ENCODE results near the gene SHANK3. TPM values are rescaled to one million over a fixed set of nuclear protein-coding genes. Genes with fewer than 3 reads are reported as not detected.
"Not testable (repeated sequence)": the region's sequence is repeated elsewhere in the genome, so short reads cannot be mapped to it uniquely, and the experiment has no call there.

Gene SHANK3
- total RNA-seq, 2 experiments from 2014 or later = 0.16 to 0.22 TPM

DNA sequence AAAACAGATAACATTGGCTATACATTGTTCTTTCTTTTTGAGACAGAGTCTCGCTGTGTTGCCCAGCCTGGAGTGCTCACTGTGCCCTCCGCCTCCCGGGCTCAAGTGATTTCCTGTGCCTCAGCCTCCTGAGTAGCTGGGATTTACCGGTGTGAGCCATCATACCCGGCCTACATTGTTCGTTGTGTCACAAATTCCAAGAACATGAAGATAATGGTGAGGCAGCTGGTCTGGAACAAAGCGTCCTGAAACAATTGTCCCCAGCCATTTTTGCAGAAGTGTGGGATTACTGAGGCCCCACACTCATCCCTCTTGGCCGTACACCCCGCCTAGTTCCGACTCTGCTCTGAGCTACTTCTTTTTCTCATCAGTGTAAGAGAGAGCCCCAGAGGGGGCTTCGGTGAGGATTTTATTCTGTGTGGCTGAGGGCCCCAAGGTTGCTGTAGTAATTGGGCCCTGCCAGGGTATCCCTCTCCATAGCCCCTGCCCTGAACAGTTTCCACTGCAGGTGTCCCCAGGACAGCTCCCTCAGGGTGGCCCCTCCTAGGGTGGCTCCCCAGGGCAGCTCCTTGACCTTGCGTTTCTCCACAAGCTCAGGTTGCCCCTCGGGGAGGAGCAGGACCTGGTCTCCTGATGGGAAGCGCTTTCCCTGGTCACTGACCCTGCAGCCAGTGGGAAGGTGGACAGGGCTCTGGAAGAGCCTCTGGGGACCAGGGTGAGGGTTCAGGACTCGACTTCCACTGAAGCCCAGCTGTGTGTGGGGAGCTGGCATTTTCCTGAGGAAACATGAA, 31.6 kb upstream of the SHANK3 start:
- ATAC-seq = no peak
- Mint-ChIP-seq H3K4me1 (ENCODE audit: low read depth) (no peaks in the 10 kb centered on the region), H3K9me3 (no peaks in the 10 kb centered on the region), H3K4me3 (no peak overlapping the region), H3K27me3 (peaks cover 4% of the 10 kb centered on the region), H3K36me3 (ENCODE audit: low read depth) (no peaks in the 10 kb centered on the region), H3K27ac (no peak overlapping the region)
- ChIA-PET CTCF (interaction anchor here (0.6 to 1.9 kb wide), 3 partner anchors 20 to 187 kb away, joined by 3 to 8 read pairs (median 3); no protein-coding TSS in a partner anchor), POLR2A (interaction anchor here (0.6 kb wide), 2 partner anchors 11 to 27 kb away, joined by 3 read pairs; no protein-coding TSS in a partner anchor)
- DNase-seq = no peak
- no peak for TF ChIP-seq CTCF (IDR thresholded peaks at IDR 0.05)
- intact Hi-C loops (cut with micrococcal nuclease) = no loop called here

GRCh38 chr22:50641696-50642607, 30.7 kb upstream of the SHANK3 start:
- Mint-ChIP-seq H3K27me3 (peaks cover 8% of the 10 kb centered on the region), H3K36me3 (ENCODE audit: low read depth) (no peaks in the 10 kb centered on the region), H3K9me3 (no peaks in the 10 kb centered on the region), H3K27ac (no peak overlapping the region), H3K4me1 (ENCODE audit: low read depth) (no peaks in the 10 kb centered on the region), H3K4me3 (no peak overlapping the region)
- DNase-seq (peak; percentile 20), ATAC-seq (peak; percentile 30)
- no peak for TF ChIP-seq CTCF (IDR thresholded peaks at IDR 0.05)
- ChIA-PET POLR2A (interaction anchor here (0.7 kb wide), 1 partner anchor 404 kb away, joined by 4 read pairs; no protein-coding TSS in a partner anchor), CTCF (interaction anchor here (0.6 to 1.9 kb wide), 3 partner anchors 21 to 188 kb away, joined by 3 to 8 read pairs (median 3); no protein-coding TSS in a partner anchor)
- intact Hi-C loops (cut with micrococcal nuclease) = no loop called here

- H3K9me3 Mint-ChIP-seq; DNase-seq; H3K27ac Mint-ChIP-seq; ATAC-seq; H3K4me3 Mint-ChIP-seq; H3K36me3 Mint-ChIP-seq (ENCODE audit: low read depth); H3K27me3 Mint-ChIP-seq; CTCF ChIA-PET; intact Hi-C loops (cut with micrococcal nuclease); H3K4me1 Mint-ChIP-seq (ENCODE audit: low read depth): not testable (repeated sequence)
- POLR2A ChIA-PET = interaction anchor here (0.7 kb wide), 1 partner anchor 405 kb away, joined by 4 read pairs; no protein-coding TSS in a partner anchor
Observed at GRCh38 chr22:50643021-50643820, 29.4 kb upstream of the SHANK3 start.

DNA sequence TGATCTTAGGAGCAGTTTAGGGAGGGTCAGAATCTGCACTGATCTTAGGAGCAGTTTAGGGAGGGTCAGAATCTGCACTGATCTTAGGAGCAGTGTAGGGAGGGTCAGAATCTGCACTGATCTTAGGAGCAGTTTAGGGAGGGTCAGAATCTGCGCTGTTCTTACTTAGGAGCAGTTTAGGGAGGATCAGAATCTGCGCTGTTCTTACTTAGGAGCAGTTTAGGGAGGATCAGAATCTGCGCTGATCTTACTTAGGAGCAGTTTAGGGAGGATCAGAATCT, 28.9 kb upstream of the SHANK3 start:
- H3K9me3 Mint-ChIP-seq; H3K36me3 Mint-ChIP-seq (ENCODE audit: low read depth); ATAC-seq; H3K4me3 Mint-ChIP-seq; POLR2A ChIA-PET; DNase-seq; H3K4me1 Mint-ChIP-seq (ENCODE audit: low read depth); intact Hi-C loops (cut with micrococcal nuclease); H3K27ac Mint-ChIP-seq; CTCF ChIA-PET; H3K27me3 Mint-ChIP-seq: not testable (repeated sequence)

DNA sequence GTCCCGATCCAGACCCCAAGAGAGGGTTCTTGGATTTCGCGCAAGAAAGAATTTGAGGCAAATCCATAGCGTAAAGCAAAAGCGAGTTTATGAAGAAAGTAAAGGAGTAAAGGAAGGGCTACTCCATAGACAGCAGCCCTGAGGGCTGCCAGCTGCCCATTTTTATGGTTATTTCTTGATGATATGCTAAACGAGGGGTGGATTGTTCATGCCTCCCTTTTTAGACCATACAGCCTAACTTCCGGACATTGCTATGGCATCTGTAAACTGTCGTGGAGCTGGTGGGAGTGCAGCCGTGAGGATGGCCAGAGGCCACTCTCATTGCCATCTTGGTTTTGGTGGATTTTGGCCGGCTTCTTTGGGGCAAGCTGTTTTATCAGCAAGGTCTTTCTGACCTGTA, 19.4 kb upstream of the SHANK3 start:
- Mint-ChIP-seq H3K27ac (no peak overlapping the region), H3K4me3 (no peak overlapping the region), H3K27me3 (peaks cover 5% of the 10 kb centered on the region), H3K36me3 (ENCODE audit: low read depth) (peaks cover 1% of the 10 kb centered on the region), H3K9me3 (peaks cover 2% of the 10 kb centered on the region), H3K4me1 (ENCODE audit: low read depth) (no peaks in the 10 kb centered on the region)
- CTCF ChIA-PET = no interaction called here
- ATAC-seq = no peak
- POLR2A ChIA-PET = no interaction called here
- intact Hi-C loops (cut with micrococcal nuclease) = no loop called here
- no peak for TF ChIP-seq CTCF (IDR thresholded peaks at IDR 0.05)
- no peak for DNase-seq

GRCh38 chr22:50654664-50655063, 18.0 kb upstream of the SHANK3 start:
- POLR2A ChIA-PET; H3K36me3 Mint-ChIP-seq (ENCODE audit: low read depth); H3K27ac Mint-ChIP-seq; intact Hi-C loops (cut with micrococcal nuclease); DNase-seq; H3K4me1 Mint-ChIP-seq (ENCODE audit: low read depth); CTCF ChIA-PET; H3K4me3 Mint-ChIP-seq; H3K9me3 Mint-ChIP-seq; H3K27me3 Mint-ChIP-seq; ATAC-seq: not testable (repeated sequence)
